ENCODE data around the gene CTH.

GRCh38 chr1:70384542-70384941 is 26.5 kb upstream of the CTH start:
- TF ChIP-seq, protein P1, sequence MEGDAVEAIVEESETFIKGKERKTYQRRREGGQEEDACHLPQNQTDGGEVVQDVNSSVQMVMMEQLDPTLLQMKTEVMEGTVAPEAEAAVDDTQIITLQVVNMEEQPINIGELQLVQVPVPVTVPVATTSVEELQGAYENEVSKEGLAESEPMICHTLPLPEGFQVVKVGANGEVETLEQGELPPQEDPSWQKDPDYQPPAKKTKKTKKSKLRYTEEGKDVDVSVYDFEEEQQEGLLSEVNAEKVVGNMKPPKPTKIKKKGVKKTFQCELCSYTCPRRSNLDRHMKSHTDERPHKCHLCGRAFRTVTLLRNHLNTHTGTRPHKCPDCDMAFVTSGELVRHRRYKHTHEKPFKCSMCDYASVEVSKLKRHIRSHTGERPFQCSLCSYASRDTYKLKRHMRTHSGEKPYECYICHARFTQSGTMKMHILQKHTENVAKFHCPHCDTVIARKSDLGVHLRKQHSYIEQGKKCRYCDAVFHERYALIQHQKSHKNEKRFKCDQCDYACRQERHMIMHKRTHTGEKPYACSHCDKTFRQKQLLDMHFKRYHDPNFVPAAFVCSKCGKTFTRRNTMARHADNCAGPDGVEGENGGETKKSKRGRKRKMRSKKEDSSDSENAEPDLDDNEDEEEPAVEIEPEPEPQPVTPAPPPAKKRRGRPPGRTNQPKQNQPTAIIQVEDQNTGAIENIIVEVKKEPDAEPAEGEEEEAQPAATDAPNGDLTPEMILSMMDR (IDR thresholded peaks at IDR 0.05; ENCODE audit: low read depth, low read length, poor library complexity, severe bottlenecking) = no peak
- no peak for TF ChIP-seq EZH2phosphoT487 (IDR thresholded peaks at IDR 0.05; ENCODE audit: borderline replicate concordance, low read length)

Measured in DOHH2 (cell line).